Right forelimb (tissue), 1 donor: ENCODE data around the gene LMO7.

Source experiments
- DNase-seq: peaks from one replicate; pipeline ENCODE4 v3.0.0-alpha.2; 2018

Gene LMO7

GRCh38 chr13:75811361-75811760, 175.2 kb downstream of the LMO7 start:
- DNase-seq, result no peak

- DNase-seq, result no peak
Measured at GRCh38 chr13:75811841-75812240, 175.7 kb downstream of the LMO7 start.

GRCh38 chr13:75812751-75813181, 176.6 kb downstream of the LMO7 start:
- no peak for DNase-seq

GRCh38 chr13:75813323-75813722, 177.2 kb downstream of the LMO7 start:
- DNase-seq, result no peak

- no peak for DNase-seq
Measured at GRCh38 chr13:75818179-75818967, 182.2 kb downstream of the LMO7 start.

GRCh38 chr13:75818968-75819225, 182.8 kb downstream of the LMO7 start:
- DNase-seq, result no peak

- no peak for DNase-seq
Measured at GRCh38 chr13:75825161-75825560, 189.0 kb downstream of the LMO7 start.

GRCh38 chr13:75825594-75825993, 189.5 kb downstream of the LMO7 start:
- DNase-seq, result no peak

- no peak for DNase-seq
Measured at GRCh38 chr13:75826391-75826790, 190.3 kb downstream of the LMO7 start.

GRCh38 chr13:75829830-75830229, 193.7 kb downstream of the LMO7 start:
- no peak for DNase-seq

- DNase-seq, result no peak
Measured at GRCh38 chr13:75830842-75831241, 194.7 kb downstream of the LMO7 start.

GRCh38 chr13:75831389-75831788, 195.3 kb downstream of the LMO7 start:
- DNase-seq, result no peak

GRCh38 chr13:75832812-75833211, 196.7 kb downstream of the LMO7 start:
- no peak for DNase-seq

GRCh38 chr13:75836441-75836840, 200.3 kb downstream of the LMO7 start:
- no peak for DNase-seq

- no peak for DNase-seq
Measured at GRCh38 chr13:75838366-75839005, 202.4 kb downstream of the LMO7 start.

GRCh38 chr13:75839406-75839805, 203.3 kb downstream of the LMO7 start:
- no peak for DNase-seq

GRCh38 chr13:75841905-75842304, 205.8 kb downstream of the LMO7 start:
- DNase-seq, result no peak

- DNase-seq, result no peak
Measured at GRCh38 chr13:75843074-75843473, 206.9 kb downstream of the LMO7 start.

- DNase-seq, result no peak
Measured at GRCh38 chr13:75843991-75844390, 207.9 kb downstream of the LMO7 start.

GRCh38 chr13:75847588-75847987, 211.5 kb downstream of the LMO7 start:
- no peak for DNase-seq

- DNase-seq, result no peak
Measured at GRCh38 chr13:75850916-75851315, 214.8 kb downstream of the LMO7 start.

GRCh38 chr13:75855216-75855615, 219.1 kb downstream of the LMO7 start:
- DNase-seq, result no peak

GRCh38 chr13:75855847-75856246, 219.7 kb downstream of the LMO7 start:
- no peak for DNase-seq

GRCh38 chr13:75857291-75857690, 221.2 kb downstream of the LMO7 start:
- DNase-seq, result no peak

- no peak for DNase-seq
Measured at GRCh38 chr13:75860935-75861334, 224.8 kb downstream of the LMO7 start.
